HEK293T (cell line): ENCODE data around the gene ZBTB42.

Source experiments
- ELF4 ChIP-seq: fragments of 450-650 bp; IDR thresholded peaks from 2 replicates; pipeline ENCODE4 v1.6.1; 2017; ENCODE audit warnings: antibody characterized with exemption
- FOXM1 ChIP-seq: fragments of 450-650 bp; IDR thresholded peaks from 2 replicates; pipeline ENCODE4 v1.6.1; 2017; ENCODE audit warnings: mild to moderate bottlenecking, borderline replicate concordance
- SP1 ChIP-seq: fragments of 450-650 bp; IDR thresholded peaks from 2 replicates; pipeline ENCODE4 v1.6.1; 2017
- SUZ12 ChIP-seq: fragments of 450-650 bp; IDR thresholded peaks from 2 replicates; pipeline ENCODE4 v1.6.1; 2016; ENCODE audit warnings: mild to moderate bottlenecking
- ZNF384 ChIP-seq: fragments of 450-650 bp; IDR thresholded peaks from 2 replicates; pipeline ENCODE4 v1.6.1; 2016

- TF ChIP-seq SUZ12 (no peak), ZNF384 (no peak), SP1 (no peak), ELF4 (no peak), FOXM1 (no peak)
Observed at GRCh38 chr14:104801520-104802393, 856 bp downstream of the ZBTB42 start.
